Fibroblast of peridontal ligament (primary cell): Measurements from ENCODE around the gene RPS26.
A peak's percentile ranks its signal among the peaks of the same experiment; 100 is the strongest.
"Not testable (repeated sequence)": the region's sequence is repeated elsewhere in the genome, so short reads cannot be mapped to it uniquely, and the experiment has no call there.

Experiments
- DNase-seq: peaks from one replicate; pipeline ENCODE4 v3.0.0-alpha.2; 2010; ENCODE audit errors: extremely low read depth

RPS26 gene

DNA sequence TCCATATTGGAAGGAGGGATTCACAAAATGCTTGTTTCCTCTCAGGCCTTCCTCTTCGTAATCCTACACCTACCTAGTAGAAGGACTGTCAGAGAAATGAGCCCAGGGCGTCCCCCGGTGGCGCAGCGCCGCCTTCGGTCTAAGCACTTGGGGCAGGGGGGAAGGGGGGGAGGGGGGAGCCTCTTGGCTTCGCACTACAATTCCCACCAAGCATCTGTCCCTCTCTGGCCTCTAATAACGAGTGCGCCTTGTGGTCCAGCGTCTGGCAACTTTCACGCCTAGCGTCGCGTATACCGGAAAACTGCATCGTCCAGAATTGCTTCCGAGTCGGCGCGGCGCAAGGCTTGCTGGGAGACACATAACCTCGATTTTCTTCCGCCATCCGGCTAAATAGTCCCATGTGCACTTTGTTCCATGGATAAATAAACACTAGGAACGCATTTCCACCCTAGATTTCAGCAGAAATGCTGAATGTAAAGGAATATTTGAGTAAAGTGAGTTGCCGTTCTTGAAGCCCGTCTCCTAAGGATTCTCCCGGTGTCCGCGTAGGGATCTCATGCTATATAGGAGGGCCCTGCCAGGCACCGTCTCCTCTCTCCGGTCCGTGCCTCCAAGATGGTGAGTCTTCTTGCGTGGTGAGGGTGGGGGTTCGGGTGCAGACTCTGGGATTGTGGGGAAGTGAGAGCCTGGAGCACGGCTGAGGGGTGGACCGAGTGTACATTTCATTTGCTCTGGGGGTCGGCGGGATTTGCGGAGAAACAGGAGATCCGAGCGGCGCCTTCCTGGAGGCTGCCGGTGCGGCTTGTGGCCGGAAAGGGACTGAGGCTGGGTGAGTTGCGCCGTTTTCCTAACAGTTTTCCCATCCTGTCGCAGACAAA lies at the start of gene RPS26:
Gene RPS26, plus strand, starts transcription at position 367 of the 878 bp plus-strand sequence. Its CDS starts 249 bp downstream, at position 616.
- peak; percentile 100 for DNase-seq

DNA sequence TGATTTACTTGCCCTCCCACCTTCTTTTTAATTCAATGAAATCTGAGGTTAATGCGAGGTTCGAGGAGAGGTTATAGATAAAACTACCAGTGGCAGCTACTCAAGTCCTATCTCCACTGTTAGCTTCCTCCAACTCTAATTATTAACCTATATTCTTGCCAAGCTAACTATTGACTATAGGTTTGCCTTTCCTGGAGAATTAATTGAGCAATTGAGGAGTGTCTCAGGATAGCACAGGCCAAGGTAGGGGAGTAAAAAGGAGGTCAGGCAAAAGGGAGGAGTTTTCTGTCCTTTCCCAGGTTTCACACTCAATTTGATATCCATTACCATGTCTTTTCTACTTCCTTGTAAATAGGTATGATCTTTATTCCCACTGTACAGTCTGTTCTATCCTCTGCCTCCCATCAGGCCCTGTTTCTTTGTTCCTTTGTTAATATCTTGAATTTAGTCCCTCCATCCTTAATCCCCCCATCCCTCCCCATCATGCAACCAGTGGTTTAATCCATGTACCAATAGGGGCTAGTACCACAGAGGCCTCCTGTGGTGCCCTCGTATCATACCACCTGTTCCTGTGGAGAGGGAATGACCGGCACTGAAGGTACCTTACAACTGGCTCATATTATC lies 48.4 kb upstream of the RPS26 start:
- DNase-seq, result no peak

GRCh38 chr12:55995366-55995765 lies 46.4 kb upstream of the RPS26 start:
- no peak for DNase-seq

GRCh38 chr12:55996201-55996714 lies 45.5 kb upstream of the RPS26 start:
- peak; percentile 78 for DNase-seq

DNA sequence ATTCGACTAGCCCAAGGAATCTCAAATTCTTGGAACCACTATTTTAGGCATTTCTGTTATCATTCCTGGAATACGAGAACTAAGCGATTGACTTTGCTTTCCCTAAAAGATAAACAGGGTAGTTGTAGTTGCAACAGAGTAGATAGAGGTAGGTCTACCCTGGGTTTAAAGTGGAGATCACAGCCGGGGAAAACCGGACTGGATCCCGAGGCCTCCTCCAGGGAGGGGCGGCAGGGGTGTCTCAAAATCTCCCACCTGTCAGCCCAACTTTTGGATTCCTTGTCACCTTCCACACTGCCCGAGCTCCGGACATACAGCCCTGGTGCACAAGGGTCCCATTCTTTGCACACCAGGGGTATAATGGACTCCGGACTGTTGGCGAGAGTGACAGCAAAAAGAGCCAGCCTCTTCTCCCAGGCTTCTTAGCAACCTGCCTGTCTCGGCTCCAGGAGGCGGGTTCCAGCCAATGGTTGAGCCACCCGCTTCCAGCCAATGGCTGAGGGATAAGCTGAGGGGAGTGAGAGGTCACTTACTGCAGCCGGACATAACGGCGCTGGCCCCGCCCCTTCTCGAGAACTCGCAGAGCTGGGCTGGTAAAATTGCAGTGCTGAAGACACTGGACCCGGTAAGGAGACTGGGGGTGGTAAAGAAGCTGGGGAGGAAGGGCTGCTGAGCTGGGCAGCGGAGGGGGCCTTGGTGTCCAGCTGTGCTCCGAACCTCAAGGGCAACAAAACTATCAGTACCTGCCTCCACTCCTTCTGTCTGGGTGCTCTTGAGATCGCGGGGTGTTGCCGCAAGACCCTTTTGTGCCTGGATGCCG lies 44.8 kb upstream of the RPS26 start, which contains the start of gene SUOX:
Gene SUOX, plus strand, starts transcription at position 562 of the 820 bp plus-strand sequence. CDS start 4,946 bp downstream, outside the sequence.
- peak; percentile 95 for DNase-seq

DNA sequence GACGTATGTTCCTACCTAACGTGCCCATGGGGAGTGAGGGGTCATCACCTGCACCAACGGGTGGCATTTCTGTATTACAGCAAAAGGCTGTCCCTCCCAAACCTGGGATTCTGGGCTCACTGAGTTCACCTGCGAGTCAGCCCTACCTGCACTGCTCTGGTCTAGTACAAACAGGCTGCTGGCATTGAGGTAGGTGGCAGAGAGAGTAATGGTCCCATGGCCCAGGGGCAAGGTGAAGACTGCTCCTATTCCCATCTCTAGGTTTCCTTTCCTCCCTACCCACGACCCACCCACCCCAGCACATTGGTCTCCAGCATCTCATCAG lies 44.2 kb upstream of the RPS26 start:
- DNase-seq, result no peak

DNA sequence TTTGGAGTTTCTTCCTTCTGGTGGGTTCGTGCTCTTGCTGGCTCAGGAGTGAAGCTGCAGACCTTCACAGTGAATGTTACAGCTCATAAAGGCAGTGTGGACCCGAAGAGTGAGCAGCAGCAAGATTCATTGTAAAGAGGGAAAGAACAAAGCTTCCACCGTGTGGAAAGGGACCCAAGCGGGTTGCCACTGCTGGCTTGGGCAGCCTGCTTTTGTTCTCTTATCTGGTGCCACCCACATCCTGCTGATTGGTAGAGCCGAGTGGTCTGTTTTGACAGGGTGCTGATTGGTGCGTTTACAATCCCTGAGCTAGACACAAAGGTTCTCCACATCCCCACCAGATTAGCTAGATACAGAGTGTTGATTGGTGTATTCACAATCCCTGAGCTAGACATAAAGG lies 42.2 kb upstream of the RPS26 start:
- DNase-seq, result not testable (repeated sequence)

- not testable (repeated sequence) for DNase-seq
Measured at GRCh38 chr12:55999999-56000540, 41.6 kb upstream of the RPS26 start.

DNA sequence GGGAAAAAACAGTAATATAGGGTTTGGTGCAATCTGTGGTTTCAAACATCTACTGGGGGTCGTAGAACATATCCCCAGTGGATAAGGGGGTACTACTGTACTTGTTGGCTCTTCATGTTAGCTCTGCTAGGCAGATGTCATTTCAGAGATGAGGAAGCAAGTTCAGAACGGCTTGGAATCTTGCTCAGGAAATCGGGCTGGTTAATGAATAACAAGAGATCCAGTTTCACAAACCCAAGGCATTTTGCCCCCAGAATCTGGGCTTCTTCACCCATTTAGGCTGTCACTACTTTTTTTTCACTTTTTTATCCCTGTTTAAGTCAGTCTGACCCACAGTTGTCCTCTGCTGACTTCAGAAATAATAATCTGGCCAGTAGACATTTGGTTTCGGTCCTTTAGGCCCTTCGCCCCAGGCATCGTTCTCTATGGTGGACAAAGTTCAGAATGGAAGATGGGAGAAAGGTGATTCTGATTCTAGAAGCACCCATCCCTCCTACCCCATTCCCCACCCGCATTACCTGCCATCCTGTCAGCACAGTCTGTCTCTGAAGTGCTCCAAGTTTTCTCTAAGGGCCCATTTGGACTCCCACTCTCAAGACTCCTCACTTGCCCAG lies 40.1 kb upstream of the RPS26 start:
- no peak for DNase-seq

DNA sequence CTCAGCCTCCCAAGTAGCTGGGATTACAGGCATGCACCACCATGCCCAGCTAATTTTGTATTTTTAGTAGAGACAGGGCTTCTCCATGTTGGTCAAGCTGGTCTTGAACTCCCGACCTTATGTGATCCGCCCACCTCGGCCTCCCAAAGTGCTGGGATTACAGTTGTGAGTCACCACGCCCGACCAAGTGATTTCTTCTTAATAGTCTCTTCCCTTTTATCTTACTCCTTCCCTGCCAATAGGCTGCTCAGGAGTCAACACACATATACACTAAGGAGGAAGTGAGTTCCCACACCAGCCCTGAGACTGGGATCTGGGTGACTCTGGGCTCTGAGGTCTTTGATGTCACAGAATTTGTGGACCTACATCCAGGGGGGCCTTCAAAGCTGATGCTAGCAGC lies 38.3 kb upstream of the RPS26 start:
- DNase-seq, result not testable (repeated sequence)

DNA sequence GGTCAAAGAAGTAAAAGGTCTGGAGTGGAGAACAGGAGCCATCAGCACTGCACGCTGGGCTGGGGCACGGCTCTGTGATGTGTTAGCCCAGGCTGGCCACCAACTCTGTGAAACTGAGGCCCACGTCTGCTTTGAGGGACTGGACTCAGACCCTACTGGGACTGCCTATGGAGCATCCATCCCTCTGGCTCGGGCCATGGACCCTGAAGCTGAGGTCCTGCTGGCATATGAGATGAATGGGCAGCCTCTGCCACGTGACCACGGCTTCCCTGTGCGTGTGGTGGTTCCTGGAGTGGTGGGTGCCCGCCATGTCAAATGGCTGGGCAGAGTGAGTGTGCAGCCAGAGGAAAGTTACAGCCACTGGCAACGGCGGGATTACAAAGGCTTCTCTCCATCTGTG lies 37.5 kb upstream of the RPS26 start:
- DNase-seq, result no peak

- DNase-seq, result peak; percentile 29
Measured at GRCh38 chr12:56007564-56008559, 33.9 kb upstream of the RPS26 start.

- DNase-seq, result no peak
Measured at GRCh38 chr12:56010111-56010570, 31.6 kb upstream of the RPS26 start.

DNA sequence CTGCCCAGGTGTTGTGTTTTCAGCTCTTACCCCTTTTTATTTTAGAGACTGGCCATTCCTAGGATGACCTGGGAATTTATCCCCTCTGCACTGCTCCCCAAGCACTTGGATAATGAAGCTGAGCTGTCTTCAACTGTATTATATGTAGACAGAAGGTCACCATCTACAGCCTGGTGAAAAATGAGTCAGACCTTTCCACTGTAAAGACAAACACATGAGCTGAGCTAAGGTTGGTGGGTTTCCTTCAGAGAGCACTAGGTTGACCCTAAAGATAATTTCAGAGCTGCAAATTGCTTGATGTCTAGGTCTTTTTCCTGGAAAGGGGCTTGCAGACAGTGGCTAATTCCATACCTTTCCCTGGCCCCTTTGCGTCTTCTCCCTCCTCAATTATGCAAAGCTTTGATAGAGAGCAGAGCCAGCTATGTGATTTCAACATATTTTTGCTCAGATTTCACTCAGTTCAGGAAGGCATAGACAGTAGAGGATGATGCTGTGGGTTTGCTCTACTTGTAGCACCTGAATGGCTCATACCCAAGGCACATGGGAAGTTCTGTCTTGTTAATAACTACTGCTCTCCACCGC lies 30.1 kb upstream of the RPS26 start:
- DNase-seq, result no peak

- no peak for DNase-seq
Measured at GRCh38 chr12:56013482-56013881, 28.2 kb upstream of the RPS26 start.

DNA sequence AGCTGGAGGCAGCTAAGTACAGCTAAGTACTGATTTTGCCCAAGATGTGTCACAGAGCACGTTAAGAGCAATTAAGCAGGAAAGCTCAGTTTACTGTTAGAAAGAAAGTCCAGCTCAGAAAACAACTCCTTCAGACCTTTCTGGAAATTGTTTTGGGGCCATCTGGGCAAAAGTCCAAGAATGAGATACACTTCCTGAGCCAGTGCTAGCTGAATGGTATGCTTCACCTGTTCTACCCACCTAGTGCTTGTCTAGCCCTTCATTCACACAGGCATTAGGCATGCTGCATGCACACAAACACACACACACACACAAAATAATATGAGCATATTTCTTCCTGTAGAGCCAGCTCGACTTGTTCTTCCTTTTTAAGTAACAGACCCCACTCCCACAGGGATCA lies 27.5 kb upstream of the RPS26 start:
- DNase-seq, result no peak

DNA sequence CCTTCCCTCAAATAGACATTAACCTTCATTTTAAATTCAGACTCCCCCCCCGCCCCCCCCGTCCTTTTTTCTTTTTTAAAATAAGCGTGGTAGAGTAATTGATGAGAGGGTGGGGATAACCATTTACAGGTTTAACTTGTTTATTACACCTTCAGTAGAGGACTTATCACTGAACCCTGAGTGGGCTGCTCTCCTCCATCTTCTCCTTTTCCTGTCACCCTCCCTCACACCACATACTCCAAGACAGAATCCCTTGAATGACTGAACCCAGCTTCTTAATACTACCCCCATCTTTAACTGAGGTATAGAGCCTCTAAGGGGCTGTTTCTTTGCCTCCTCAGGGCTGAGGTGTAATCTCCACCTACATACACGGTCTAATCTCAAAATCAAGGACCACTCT lies 24.5 kb upstream of the RPS26 start:
- no peak for DNase-seq

- no peak for DNase-seq
Measured at GRCh38 chr12:56018356-56018755, 23.4 kb upstream of the RPS26 start.

DNA sequence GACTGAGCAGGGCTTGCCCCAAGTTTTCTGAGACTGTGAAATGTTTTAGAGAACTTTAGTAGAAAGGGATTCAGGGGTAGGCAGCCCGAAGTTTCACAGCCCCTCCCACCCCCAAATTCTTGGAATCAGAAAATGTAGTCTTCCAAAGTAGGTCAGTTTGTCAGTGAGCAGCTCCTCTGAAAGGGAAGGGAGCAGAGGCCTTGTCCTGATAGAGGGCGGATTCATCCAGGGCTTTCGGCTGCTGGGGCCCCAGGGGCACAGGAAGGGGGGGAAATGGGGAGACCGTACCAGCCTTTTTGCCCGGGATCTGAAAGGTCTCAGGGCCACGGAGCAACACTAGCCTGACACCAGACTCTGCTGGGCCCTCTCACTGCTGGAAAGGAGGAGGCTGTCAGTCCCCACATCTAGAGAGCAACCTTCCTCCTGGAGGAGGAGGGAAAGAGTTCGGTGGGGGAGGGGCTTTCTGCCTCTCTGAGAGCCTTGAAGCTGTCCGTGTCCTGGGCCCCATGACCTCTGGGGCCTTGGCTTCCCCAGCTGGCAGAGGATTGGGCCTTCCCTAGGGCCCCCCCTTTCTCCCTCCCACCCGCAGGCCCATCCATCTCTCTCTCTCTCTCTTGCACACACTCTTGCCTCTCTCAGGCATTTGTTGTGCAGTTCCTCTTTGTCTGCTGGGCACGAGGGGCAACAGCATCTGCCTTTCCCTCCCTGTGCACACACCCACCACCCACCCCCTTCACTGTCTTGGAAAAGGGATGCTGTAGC lies 21.1 kb upstream of the RPS26 start, which contains the start of gene IKZF4:
Gene IKZF4, plus strand, starts transcription at position 621 of the 762 bp plus-strand sequence. CDS start 451 bp downstream, outside the sequence.
- peak; percentile 51 for DNase-seq
